CD4-positive, CD25-positive, alpha-beta regulatory T cell (primary cell): ENCODE results near the gene PLA2G4F. TPM values are rescaled to one million over a fixed set of nuclear protein-coding genes. Genes with fewer than 3 reads are reported as not detected.

ENCODE experiments used
- ATAC-seq, 2 donors: fragments of 150-1000 bp; cut with Tn5 transposase; one replicate each; pipeline ENCODE4 v1.10.0; 2021; ENCODE audit warnings: low read depth in 2 of 2, moderate number of reproducible peaks in 2 of 2, moderate library complexity in 1 of 2
- DNase-seq, 3 donors: peaks; one replicate each; pipeline versions ENCODE4 v3.0.0 to v3.0.0-alpha.2; 2012 to 2022; ENCODE audit warnings: mixed read lengths in 1 of 3
- H3K27ac ChIP-seq: one replicate; pipeline ENCODE4 v1.7.0; 2013; ENCODE audit warnings: mild to moderate bottlenecking, low read length; ENCODE audit not compliant: insufficient read depth, poor library complexity, severe bottlenecking
- H3K27me3 ChIP-seq: one replicate; pipeline ENCODE4 v1.7.0; 2013; ENCODE audit warnings: low read length; ENCODE audit not compliant: control insufficient read depth, insufficient read depth
- H3K36me3 ChIP-seq: one replicate; pipeline ENCODE4 v1.7.0; 2013; ENCODE audit warnings: mild to moderate bottlenecking, low read length, moderate library complexity; ENCODE audit not compliant: control insufficient read depth, insufficient read depth
- H3K4me1 ChIP-seq: 2 replicates; pipeline ENCODE4 v1.7.0; 2013; ENCODE audit warnings: mild to moderate bottlenecking, low read length; ENCODE audit not compliant: insufficient read depth, control insufficient read depth, poor library complexity, severe bottlenecking
- H3K4me3 ChIP-seq: one replicate; pipeline ENCODE4 v1.7.0; 2013; ENCODE audit warnings: low read depth, mild to moderate bottlenecking, low read length, moderate library complexity
- H3K9me3 ChIP-seq, 2 experiments: 1 replicate in 1 of 2; 2 replicates in 1 of 2; pipeline ENCODE4 v1.7.0; 2013; ENCODE audit warnings: low read length in 2 of 2, mild to moderate bottlenecking in 1 of 2, moderate library complexity in 1 of 2; ENCODE audit not compliant: control insufficient read depth in 2 of 2
- H3K27ac Mint-ChIP-seq, 3 donors: one replicate each; pipeline ENCODE4 v1.8.0; 2020 to 2022; ENCODE audit warnings: mild to moderate bottlenecking in 3 of 3, mixed read lengths in 3 of 3, moderate library complexity in 2 of 3
- H3K27me3 Mint-ChIP-seq: one replicate; pipeline ENCODE4 v1.8.0; 2022; ENCODE audit warnings: mild to moderate bottlenecking, mixed read lengths
- H3K36me3 Mint-ChIP-seq: one replicate; pipeline ENCODE4 v1.8.0; 2020; ENCODE audit warnings: mixed read lengths
- H3K4me1 Mint-ChIP-seq, 4 donors: one replicate each; pipeline ENCODE4 v1.8.0; 2020 to 2022; ENCODE audit warnings: mixed read lengths in 4 of 4, mild to moderate bottlenecking in 1 of 4
- H3K4me3 Mint-ChIP-seq, 4 donors: one replicate each; pipeline ENCODE4 v1.8.0; 2020 to 2022; ENCODE audit warnings: mild to moderate bottlenecking in 4 of 4, mixed read lengths in 4 of 4, moderate library complexity in 3 of 4
- H3K9me3 Mint-ChIP-seq, 7 donors: one replicate each; pipeline ENCODE4 v1.8.0; 2020 to 2022; ENCODE audit warnings: mixed read lengths in 7 of 7, mild to moderate bottlenecking in 3 of 7, moderate library complexity in 2 of 7
- polyA plus RNA-seq, 4 donors: library from polyadenylated mRNA; unstranded; fragments of 300-500 nt; fragmentation: Illumina TruSeq; gene quantifications; one replicate each; pipeline ENCODE4 v1.2.3, GENCODE V29; 2021
- total RNA-seq: library from RNA; stranded (reverse); gene quantifications from one replicate; pipeline ENCODE4 v1.2.3, GENCODE V29; 2022

The PLA2G4F gene
- total and polyA plus RNA-seq, 5 donors from 2014 or later: not detected

DNA sequence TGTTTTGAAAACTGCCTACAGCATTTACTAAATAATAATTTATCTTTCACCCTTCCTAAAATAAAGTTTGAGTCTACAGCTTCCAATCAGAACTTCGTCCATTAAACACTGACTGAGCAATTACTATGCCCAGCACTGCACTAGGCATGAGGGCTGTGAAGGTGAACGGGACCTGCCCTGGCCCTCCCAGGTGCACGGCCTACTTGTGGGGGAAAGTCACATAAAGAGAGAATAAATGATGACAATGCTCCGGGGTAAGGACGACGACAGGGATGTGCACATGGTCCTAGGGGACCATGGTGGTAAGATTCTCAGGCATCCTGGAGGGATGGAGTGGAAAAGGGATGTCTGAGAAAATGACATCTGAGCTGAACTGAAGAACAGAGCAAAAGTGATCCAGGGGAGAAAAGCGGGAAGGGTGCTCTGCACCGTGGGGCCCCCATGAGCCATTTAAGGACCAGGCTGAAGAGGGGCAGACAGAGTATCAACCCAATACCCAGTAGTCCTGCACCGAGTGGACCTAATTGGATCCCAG, 11.5 kb downstream of the PLA2G4F start:
- H3K27me3 Mint-ChIP-seq: peaks cover 10% of the 10 kb centered on the region
- DNase-seq (no peak), ATAC-seq (no peak)
- no peak overlapping the region for H3K27ac Mint-ChIP-seq
- Histone ChIP-seq H3K27ac (no peak overlapping the region), H3K36me3 (no peaks in the 10 kb centered on the region), H3K9me3 (no peaks in the 10 kb centered on the region), H3K27me3 (no peaks in the 10 kb centered on the region), H3K4me1 (no peaks in the 10 kb centered on the region), H3K4me3 (no peak overlapping the region)
- H3K36me3 Mint-ChIP-seq: no peaks in the 10 kb centered on the region
- H3K4me3 Mint-ChIP-seq: no peak overlapping the region
- H3K4me1 Mint-ChIP-seq: no peaks in the 10 kb centered on the region
- H3K9me3 Mint-ChIP-seq: peaks cover 0 to 2% (median 0%) of the 10 kb centered on the region in 7 donors

DNA sequence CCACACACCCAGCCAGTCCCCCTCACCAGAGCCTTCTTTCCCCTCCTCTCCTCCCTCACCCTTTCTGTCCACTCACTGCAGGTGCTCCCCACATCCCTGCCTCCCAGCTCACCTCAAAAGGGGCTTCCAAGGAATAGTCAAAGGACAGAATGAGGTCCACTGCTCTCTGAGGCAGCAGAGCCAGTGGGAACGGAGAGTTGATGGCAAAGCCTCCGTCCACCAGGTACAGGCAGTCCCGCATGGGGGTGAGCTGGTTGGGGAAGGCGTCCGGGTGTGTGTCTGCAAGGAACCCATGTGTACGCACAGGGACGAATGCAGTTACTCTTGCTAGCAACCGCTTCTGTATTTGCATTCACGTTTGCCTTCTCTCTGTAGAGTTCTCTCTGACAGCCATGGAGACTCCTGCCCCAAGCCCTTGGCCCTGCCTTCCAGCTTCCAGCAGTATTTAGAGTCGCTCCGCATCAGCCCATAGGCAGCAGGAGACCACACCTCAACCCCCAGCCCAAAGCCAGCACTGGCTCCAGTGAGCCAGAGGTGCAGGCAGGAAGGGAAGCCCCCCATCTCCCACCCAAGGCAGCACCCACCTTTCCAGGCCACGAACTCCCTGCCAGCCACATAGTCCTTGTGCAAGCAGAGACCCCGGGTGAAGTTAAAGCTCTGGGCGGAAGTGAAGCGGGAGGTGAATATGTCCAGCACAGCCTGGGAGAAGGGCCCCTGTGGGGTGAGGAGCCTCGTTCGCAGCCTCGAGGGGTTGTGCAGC, 12.4 kb downstream of the PLA2G4F start:
- Mint-ChIP-seq H3K4me1 (no peaks in the 10 kb centered on the region), H3K4me3 (no peak overlapping the region), H3K9me3 (peaks cover 0 to 2% (median 0%) of the 10 kb centered on the region in 7 donors), H3K36me3 (no peaks in the 10 kb centered on the region), H3K27ac (no peak overlapping the region), H3K27me3 (peaks cover 14% of the 10 kb centered on the region)
- no peak for ATAC-seq
- no peak for DNase-seq
- H3K4me3 ChIP-seq: no peak overlapping the region
- no peaks in the 10 kb centered on the region for H3K4me1 ChIP-seq
- H3K27me3 ChIP-seq: no peaks in the 10 kb centered on the region
- no peaks in the 10 kb centered on the region for H3K36me3 ChIP-seq
- H3K9me3 ChIP-seq: no peaks in the 10 kb centered on the region
- H3K27ac ChIP-seq: no peak overlapping the region

DNA sequence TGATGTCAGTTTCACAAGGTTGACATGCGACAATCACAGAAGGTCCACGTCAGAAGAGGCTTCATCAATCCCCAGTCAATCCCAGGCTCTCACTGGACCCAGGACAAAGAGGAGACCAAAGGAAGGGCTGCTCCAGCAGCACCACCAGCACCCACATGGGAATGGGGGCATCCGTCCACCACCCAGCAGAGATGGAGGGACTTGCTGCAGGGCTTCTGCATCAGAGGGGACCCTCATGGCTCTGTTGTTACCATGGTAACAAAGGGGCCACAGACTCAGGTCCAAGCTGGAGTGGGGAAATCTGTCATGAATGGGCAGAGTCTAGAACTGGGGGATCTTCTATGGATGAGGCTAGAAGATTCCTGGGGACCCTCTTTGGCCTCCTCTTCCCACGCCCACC, 13.1 kb downstream of the PLA2G4F start:
- Mint-ChIP-seq H3K9me3 (peaks cover 0 to 2% (median 0%) of the 10 kb centered on the region in 7 donors), H3K4me3 (no peak overlapping the region), H3K4me1 (no peaks in the 10 kb centered on the region), H3K36me3 (no peaks in the 10 kb centered on the region), H3K27ac (no peak overlapping the region), H3K27me3 (peaks cover 14% of the 10 kb centered on the region)
- no peak overlapping the region for H3K27ac ChIP-seq
- DNase-seq (no peak), ATAC-seq (no peak)
- no peaks in the 10 kb centered on the region for H3K27me3 ChIP-seq
- H3K36me3 ChIP-seq: no peaks in the 10 kb centered on the region
- H3K4me1 ChIP-seq: no peaks in the 10 kb centered on the region
- H3K4me3 ChIP-seq: no peak overlapping the region
- no peaks in the 10 kb centered on the region for H3K9me3 ChIP-seq

DNA sequence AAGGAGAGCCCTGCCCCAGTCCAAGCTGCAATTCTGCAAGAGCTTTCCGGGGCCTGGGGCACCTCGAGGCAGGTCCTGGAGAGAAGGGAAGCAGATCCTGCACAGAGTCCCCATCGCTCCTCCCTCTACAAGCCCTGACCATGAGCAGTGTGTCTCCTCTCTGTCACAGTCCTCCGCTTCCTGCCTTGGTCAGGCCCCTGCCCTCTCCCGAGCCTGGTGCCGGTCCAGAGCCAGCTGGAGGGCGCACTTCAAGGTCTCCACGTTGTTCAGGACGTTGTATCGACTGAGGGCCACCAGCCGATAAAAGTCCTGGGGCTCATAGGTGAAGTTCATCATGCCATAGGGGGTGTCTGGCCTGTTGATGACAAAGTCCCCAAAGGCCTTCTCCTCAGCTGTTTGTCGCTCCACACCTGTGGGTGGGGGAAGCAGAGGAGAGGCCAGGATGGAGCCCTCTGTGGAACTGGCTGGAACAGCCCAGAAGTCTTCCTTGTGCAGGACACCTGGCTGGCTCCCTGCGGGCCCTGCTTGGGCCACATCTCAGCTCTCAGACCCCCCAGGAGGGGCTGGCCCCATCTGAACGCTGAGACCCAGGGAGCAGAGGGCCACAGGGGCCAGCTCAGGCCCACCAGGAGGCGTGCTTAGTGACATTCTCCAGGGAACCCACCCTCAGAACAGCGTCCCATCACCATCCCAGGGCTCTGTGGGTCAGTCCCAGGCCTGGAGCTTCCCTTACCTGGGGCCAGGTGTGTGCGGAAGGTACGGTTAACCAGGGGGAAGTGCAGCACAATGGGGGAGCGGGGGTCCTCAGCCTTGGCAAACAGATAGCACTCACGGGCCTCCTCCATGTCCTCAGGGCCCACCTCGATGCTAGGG, 14.4 kb downstream of the PLA2G4F start:
- H3K4me1 ChIP-seq: no peaks in the 10 kb centered on the region
- no peaks in the 10 kb centered on the region for H3K9me3 ChIP-seq
- no peaks in the 10 kb centered on the region for H3K27me3 ChIP-seq
- no peaks in the 10 kb centered on the region for H3K36me3 Mint-ChIP-seq
- no peak overlapping the region for H3K27ac ChIP-seq
- peaks cover 14% of the 10 kb centered on the region for H3K27me3 Mint-ChIP-seq
- H3K4me3 ChIP-seq: no peak overlapping the region
- no peak overlapping the region for H3K27ac Mint-ChIP-seq
- ATAC-seq: no peak
- no peaks in the 10 kb centered on the region for H3K36me3 ChIP-seq
- DNase-seq: no peak
- H3K4me3 Mint-ChIP-seq: no peak overlapping the region
- H3K4me1 Mint-ChIP-seq: peaks cover 0 to 2% (median 0%) of the 10 kb centered on the region in 4 donors
- peaks cover 0 to 2% (median 0%) of the 10 kb centered on the region in 7 donors for H3K9me3 Mint-ChIP-seq

DNA sequence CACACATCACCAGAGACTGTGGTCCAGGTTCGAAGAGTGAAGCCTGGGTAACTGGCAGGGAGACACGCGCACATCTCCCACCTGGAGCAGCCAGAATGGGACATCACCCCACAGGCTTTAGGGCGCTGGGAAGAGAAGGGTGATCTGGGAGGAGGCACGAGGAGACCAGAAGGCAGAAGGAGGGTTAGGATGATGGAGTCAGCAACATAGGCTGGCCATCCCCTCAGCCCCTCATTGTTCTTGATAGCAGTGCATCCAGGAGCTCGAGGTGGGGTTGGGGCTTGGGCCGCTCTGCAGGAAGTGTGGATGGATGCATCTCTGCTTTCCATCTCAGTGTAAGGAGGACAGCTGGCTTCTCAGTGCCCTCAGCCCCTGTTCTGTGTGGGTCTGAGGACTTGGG, 15.2 kb downstream of the PLA2G4F start:
- peaks cover 9% of the 10 kb centered on the region for H3K27me3 Mint-ChIP-seq
- Histone ChIP-seq H3K36me3 (no peaks in the 10 kb centered on the region), H3K4me1 (no peaks in the 10 kb centered on the region), H3K4me3 (no peak overlapping the region), H3K27me3 (no peaks in the 10 kb centered on the region), H3K27ac (no peak overlapping the region), H3K9me3 (no peaks in the 10 kb centered on the region)
- H3K27ac Mint-ChIP-seq: no peak overlapping the region
- H3K36me3 Mint-ChIP-seq: no peaks in the 10 kb centered on the region
- no peak for ATAC-seq
- peaks cover 0 to 2% (median 0%) of the 10 kb centered on the region in 4 donors for H3K4me1 Mint-ChIP-seq
- H3K9me3 Mint-ChIP-seq: peaks cover 0 to 2% (median 0%) of the 10 kb centered on the region in 7 donors
- no peak overlapping the region for H3K4me3 Mint-ChIP-seq
- no peak for DNase-seq

DNA sequence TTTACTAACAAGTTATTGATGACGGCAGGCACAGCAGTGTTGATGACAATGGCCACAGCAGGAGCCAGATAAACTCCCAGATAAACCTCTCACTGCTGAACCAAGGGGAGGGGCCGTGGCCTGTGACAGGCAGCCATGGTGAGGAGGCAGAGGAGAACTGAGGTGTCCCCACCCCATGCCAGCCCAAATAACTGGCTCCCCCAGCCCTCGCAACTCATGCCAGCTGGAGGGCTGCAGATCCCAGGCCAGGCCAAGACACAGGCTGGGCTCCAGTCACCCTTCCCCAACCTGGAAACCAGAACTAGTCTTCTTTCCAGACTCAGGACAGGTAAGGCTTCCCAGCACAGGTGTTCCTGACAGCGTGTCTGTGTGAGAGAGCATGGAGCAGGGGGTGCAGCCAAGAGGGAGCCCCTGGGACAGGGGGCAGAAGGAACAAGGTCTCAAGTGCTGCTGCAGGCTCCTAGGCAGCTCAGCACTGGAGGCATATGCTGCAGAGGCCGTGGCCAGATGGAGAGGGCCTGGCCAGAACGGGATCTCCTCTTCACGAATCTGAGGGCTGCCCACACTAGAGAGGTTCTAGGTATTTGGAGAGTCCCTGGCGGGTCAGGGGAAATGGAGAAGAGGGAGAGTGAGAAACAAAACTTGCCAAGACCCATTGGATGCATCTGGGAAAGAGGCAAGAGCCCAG, 15.9 kb downstream of the PLA2G4F start:
- Histone ChIP-seq H3K36me3 (no peaks in the 10 kb centered on the region), H3K9me3 (no peaks in the 10 kb centered on the region), H3K4me3 (no peak overlapping the region), H3K4me1 (no peaks in the 10 kb centered on the region), H3K27me3 (no peaks in the 10 kb centered on the region), H3K27ac (no peak overlapping the region)
- DNase-seq (no peak), ATAC-seq (no peak)
- no peak overlapping the region for H3K4me3 Mint-ChIP-seq
- H3K9me3 Mint-ChIP-seq: peaks cover 0 to 2% (median 0%) of the 10 kb centered on the region in 7 donors
- no peaks in the 10 kb centered on the region for H3K36me3 Mint-ChIP-seq
- peaks cover 0 to 3% (median 1%) of the 10 kb centered on the region in 4 donors for H3K4me1 Mint-ChIP-seq
- H3K27ac Mint-ChIP-seq: peak overlapping the region in 1 of 3 donors; percentile 25
- peaks cover 12% of the 10 kb centered on the region for H3K27me3 Mint-ChIP-seq

DNA sequence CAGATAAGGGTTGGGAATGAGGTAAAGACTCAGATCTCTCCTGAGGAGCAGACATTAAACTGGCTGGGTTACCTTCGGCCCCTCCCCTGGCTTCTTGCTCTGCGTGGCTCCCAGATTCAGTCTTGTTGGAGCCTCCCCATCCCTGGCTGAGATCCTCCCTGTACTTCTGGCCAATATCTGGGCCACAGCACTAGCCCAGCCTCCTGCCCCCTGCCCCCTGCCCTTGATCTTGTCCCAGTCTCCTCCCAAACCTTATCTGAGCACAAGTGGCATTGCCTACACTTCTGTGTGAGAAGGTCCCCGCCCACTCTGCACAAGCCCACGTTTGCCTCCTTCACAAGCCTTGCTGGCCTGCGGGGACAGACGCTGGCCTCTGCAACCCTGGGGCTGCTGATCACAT, 16.8 kb downstream of the PLA2G4F start:
- no peaks in the 10 kb centered on the region for H3K36me3 Mint-ChIP-seq
- Histone ChIP-seq H3K27ac (no peak overlapping the region), H3K4me1 (no peaks in the 10 kb centered on the region), H3K4me3 (no peak overlapping the region), H3K9me3 (no peaks in the 10 kb centered on the region), H3K27me3 (no peaks in the 10 kb centered on the region), H3K36me3 (no peaks in the 10 kb centered on the region)
- peaks cover 0 to 5% (median 1%) of the 10 kb centered on the region in 4 donors for H3K4me1 Mint-ChIP-seq
- peaks cover 0 to 2% (median 0%) of the 10 kb centered on the region in 7 donors for H3K9me3 Mint-ChIP-seq
- ATAC-seq (no peak), DNase-seq (no peak)
- H3K4me3 Mint-ChIP-seq: no peak overlapping the region
- no peak overlapping the region for H3K27ac Mint-ChIP-seq
- H3K27me3 Mint-ChIP-seq: peaks cover 10% of the 10 kb centered on the region
